H9 (cell line): ENCODE results near the gene PRDM11. TPM values are rescaled to one million over a fixed set of nuclear protein-coding genes. Genes with fewer than 3 reads are reported as not detected.

Experiments
- DNase-seq: peaks from one replicate; pipeline ENCODE4 v3.0.0-alpha.2; 2017
- H2AFZ ChIP-seq: one replicate; pipeline ENCODE4 v1.6.1; 2013; ENCODE audit warnings: mild to moderate bottlenecking, low read length, control low read depth, moderate library complexity
- H2AK5ac ChIP-seq: 2 replicates; pipeline ENCODE4 v1.6.1; 2013; ENCODE audit warnings: low read length, control low read depth, mixed read lengths; ENCODE audit not compliant: insufficient read length
- H2BK120ac ChIP-seq: one replicate; pipeline ENCODE4 v1.6.1; 2013; ENCODE audit warnings: low read depth, mild to moderate bottlenecking, low read length, control low read depth, inconsistent platforms; ENCODE audit not compliant: poor library complexity, severe bottlenecking
- H2BK12ac ChIP-seq: 2 replicates; pipeline ENCODE4 v1.6.1; 2013; ENCODE audit warnings: low read length, control low read depth, mixed read lengths, low read depth; ENCODE audit not compliant: insufficient read length
- H2BK15ac ChIP-seq: 2 replicates; pipeline ENCODE4 v1.6.1; 2013; ENCODE audit warnings: low read depth, low read length, control low read depth
- H2BK20ac ChIP-seq: one replicate; pipeline ENCODE4 v1.6.1; 2013; ENCODE audit warnings: low read depth, mild to moderate bottlenecking, low read length, control low read depth, inconsistent platforms; ENCODE audit not compliant: poor library complexity, severe bottlenecking
- H2BK5ac ChIP-seq: 2 replicates; pipeline ENCODE4 v1.6.1; 2013; ENCODE audit warnings: low read length, control low read depth, mixed read lengths; ENCODE audit not compliant: insufficient read length
- H3K14ac ChIP-seq: 2 replicates; pipeline ENCODE4 v1.6.1; 2013; ENCODE audit warnings: low read length, control low read depth; ENCODE audit not compliant: insufficient read depth
- H3K18ac ChIP-seq: 2 replicates; pipeline ENCODE4 v1.6.1; 2013; ENCODE audit warnings: low read depth, mild to moderate bottlenecking, mixed read lengths, low read length, control low read depth; ENCODE audit not compliant: insufficient read length
- H3K23ac ChIP-seq: 2 replicates; pipeline ENCODE4 v1.6.1; 2013; ENCODE audit warnings: low read length, control low read depth, mixed read lengths, low read depth; ENCODE audit not compliant: insufficient read length
- H3K23me2 ChIP-seq: 2 replicates; pipeline ENCODE4 v1.6.1; 2013; ENCODE audit warnings: low read depth, mild to moderate bottlenecking, mixed read lengths, low read length, control low read depth; ENCODE audit not compliant: insufficient read length, poor library complexity, severe bottlenecking
- H3K27ac ChIP-seq: 2 replicates; pipeline ENCODE4 v1.5.1; 2013; ENCODE audit warnings: low read length, control low read depth, mixed read lengths, low read depth; ENCODE audit not compliant: insufficient read length
- H3K27me3 ChIP-seq: 2 replicates; pipeline ENCODE4 v1.6.1; 2013; ENCODE audit warnings: low read length, control low read depth, inconsistent platforms; ENCODE audit not compliant: insufficient read depth
- H3K4ac ChIP-seq: 2 replicates; pipeline ENCODE4 v1.6.1; 2013; ENCODE audit warnings: low read depth, mild to moderate bottlenecking, control low read depth, inconsistent platforms, low read length, moderate library complexity
- H3K4me1 ChIP-seq: 2 replicates; pipeline ENCODE4 v1.6.1; 2013; ENCODE audit warnings: low read length, control low read depth, inconsistent platforms; ENCODE audit not compliant: insufficient read depth
- H3K4me2 ChIP-seq: 2 replicates; pipeline ENCODE4 v1.6.1; 2013; ENCODE audit warnings: low read length, control low read depth, mixed read lengths; ENCODE audit not compliant: insufficient read length, insufficient read depth
- H3K56ac ChIP-seq: 2 replicates; pipeline ENCODE4 v1.6.1; 2013; ENCODE audit warnings: low read depth, mild to moderate bottlenecking, mixed read lengths, low read length, control low read depth; ENCODE audit not compliant: insufficient read length
- H3K79me1 ChIP-seq: 2 replicates; pipeline ENCODE4 v1.6.1; 2013; ENCODE audit warnings: low read depth, mild to moderate bottlenecking, moderate library complexity, low read length, control low read depth, inconsistent platforms; ENCODE audit not compliant: insufficient read depth, poor library complexity, severe bottlenecking
- H3K79me2 ChIP-seq: 2 replicates; pipeline ENCODE4 v1.6.1; 2013; ENCODE audit warnings: low read length, control low read depth, inconsistent platforms; ENCODE audit not compliant: insufficient read depth
- H3K9ac ChIP-seq: 2 replicates; pipeline ENCODE4 v1.6.1; 2013; ENCODE audit warnings: low read length, control low read depth, mixed read lengths; ENCODE audit not compliant: insufficient read length; ENCODE audit errors: extremely low read depth
- H3K9me3 ChIP-seq: one replicate; pipeline ENCODE4 v1.6.1; 2013; ENCODE audit warnings: low read depth, low read length, inconsistent platforms; ENCODE audit not compliant: control insufficient read depth
- H3T11ph ChIP-seq: one replicate; pipeline ENCODE4 v1.6.1; 2013; ENCODE audit warnings: mild to moderate bottlenecking, low read length, control low read depth, inconsistent platforms
- H4K20me1 ChIP-seq: one replicate; pipeline ENCODE4 v1.6.1; 2013; ENCODE audit not compliant: control insufficient read depth, insufficient read length, insufficient read depth
- H4K5ac ChIP-seq: 2 replicates; pipeline ENCODE4 v1.6.1; 2013; ENCODE audit warnings: low read depth, mild to moderate bottlenecking, mixed read lengths, low read length, control low read depth; ENCODE audit not compliant: insufficient read length
- H4K8ac ChIP-seq: replicated peaks from 2 replicates; pipeline ENCODE4 v1.6.1; 2013; ENCODE audit warnings: low read length, control low read depth, mixed read lengths, low read depth; ENCODE audit not compliant: insufficient read length
- H4K91ac ChIP-seq: 2 replicates; pipeline ENCODE4 v1.6.1; 2013; ENCODE audit warnings: low read depth, mild to moderate bottlenecking, moderate library complexity, mixed read lengths, low read length, control low read depth; ENCODE audit not compliant: insufficient read length
- H3K27ac Mint-ChIP-seq, 3 experiments: 2 replicates in 2 of 3; 3 replicates in 1 of 3; pipeline ENCODE4 v1.8.0; 2020 to 2021; ENCODE audit warnings: mixed read lengths in 3 of 3, mild to moderate bottlenecking in 1 of 3, moderate library complexity in 1 of 3
- H3K27me3 Mint-ChIP-seq: 2 replicates; pipeline ENCODE4 v1.8.0; 2021; ENCODE audit warnings: low read depth, mild to moderate bottlenecking, moderate library complexity, mixed read lengths
- H3K36me3 Mint-ChIP-seq, 3 experiments: 2 replicates in 2 of 3; 3 replicates in 1 of 3; pipeline ENCODE4 v1.8.0; 2020 to 2021; ENCODE audit warnings: low read depth in 3 of 3, mixed read lengths in 3 of 3; ENCODE audit not compliant: insufficient read depth in 1 of 3
- H3K4me1 Mint-ChIP-seq, 2 experiments: 2 replicates each; pipeline ENCODE4 v1.8.0; 2020; ENCODE audit warnings: mixed read lengths in 2 of 2
- H3K4me3 Mint-ChIP-seq, 2 experiments: 2 replicates in 1 of 2; 3 replicates in 1 of 2; pipeline ENCODE4 v1.8.0; 2020 to 2021; ENCODE audit warnings: mild to moderate bottlenecking in 2 of 2, mixed read lengths in 2 of 2, moderate library complexity in 1 of 2
- H3K9me3 Mint-ChIP-seq, 2 experiments: 2 replicates in 1 of 2; 3 replicates in 1 of 2; pipeline ENCODE4 v1.8.0; 2020; ENCODE audit warnings: mild to moderate bottlenecking in 2 of 2, mixed read lengths in 2 of 2, moderate library complexity in 1 of 2
- CTCF ChIP-seq: fragments of 200-600 bp; sonication (generic); conservative IDR thresholded peaks from 3 replicates; pipeline ENCODE4 v1.8.0; 2021; ENCODE audit warnings: antibody characterized with exemption, mild to moderate bottlenecking
- WGBS: extraction: QIAGEN DNeasy Blood & Tissue Kit; methylation state at CpG from one replicate; pipeline ENCODE4 v1.1.7; 2013; ENCODE audit warnings: missing lambda C conversion rate, low lambda C conversion rate, mixed read lengths; ENCODE audit not compliant: insufficient read length; ENCODE audit errors: extremely low coverage; 5-methylcytosine and 5-hydroxymethylcytosine counted together
- total RNA-seq: library from RNA; stranded (reverse); gene quantifications from 2 replicates; pipeline ENCODE4 v1.2.1, GENCODE V29; 2021

The PRDM11 gene
- total RNA-seq, 1 experiment from 2014 or later: 11.5 TPM

- H3K4me3 Mint-ChIP-seq: no peak overlapping the region
These were observed 97.5 kb downstream of the PRDM11 start for GRCh38 chr11:45243967-45244366.

More at GRCh38 chr11:45243967-45244366, 97.5 kb downstream of the PRDM11 start:
- no peaks in the 10 kb centered on the region for H4K20me1 ChIP-seq
- H3K4me1 ChIP-seq: no peaks in the 10 kb centered on the region
- H2BK5ac ChIP-seq: no peak overlapping the region
- Mint-ChIP-seq H3K27ac (peak overlapping the region in 1 of 3 experiments; percentile 70; a peak in 1 of 7 replicates), H3K4me1 (no peaks in the 10 kb centered on the region; a peak in 1 of 4 replicates), H3K36me3 (peaks cover 0 to 3% (median 0%) of the 10 kb centered on the region in 3 experiments; a peak in 2 of 7 replicates), H3K9me3 (peaks cover 0 to 6% of the 10 kb centered on the region in 2 experiments; a peak in 1 of 5 replicates), H3K27me3 (no peaks in the 10 kb centered on the region; the same call in 1 of the 2 replicates)
- no peaks in the 10 kb centered on the region for H3K23me2 ChIP-seq
- no peaks in the 10 kb centered on the region for H3K9me3 ChIP-seq
- H3K4me2 ChIP-seq: no peak overlapping the region
- H4K8ac ChIP-seq: no peak overlapping the region
- no peak overlapping the region for H4K91ac ChIP-seq
- H3K23ac ChIP-seq: no peak overlapping the region
- no peak for DNase-seq
- no peaks in the 10 kb centered on the region for H3K79me1 ChIP-seq
- H2AK5ac ChIP-seq: no peak overlapping the region
- H3K14ac ChIP-seq: no peak overlapping the region
- no peak overlapping the region for H2BK15ac ChIP-seq
- no peak overlapping the region for H2BK20ac ChIP-seq
- no peak overlapping the region for H3K9ac ChIP-seq
- no peak overlapping the region for H3K27ac ChIP-seq
- H2BK120ac ChIP-seq: no peak overlapping the region
- H4K5ac ChIP-seq: peak overlapping the region; percentile 27
- WGBS: no CpG with 5 or more reads among the region's 12 CpGs
- no peak for TF ChIP-seq CTCF
- H3K79me2 ChIP-seq: no peaks in the 10 kb centered on the region
- no peak overlapping the region for H3T11ph ChIP-seq
- H2BK12ac ChIP-seq: no peak overlapping the region
- no peak overlapping the region for H3K18ac ChIP-seq
- H2AFZ ChIP-seq: no peak overlapping the region
- no peak overlapping the region for H3K56ac ChIP-seq
- H3K27me3 ChIP-seq: no peaks in the 10 kb centered on the region
- H3K4ac ChIP-seq: no peak overlapping the region
